Esophagus squamous epithelium (tissue), 5 donors: Measurements from ENCODE around the gene FBP1. TPM values are rescaled to one million over a fixed set of nuclear protein-coding genes. Genes with fewer than 3 reads are reported as not detected.
A peak's percentile ranks its signal among the peaks of the same experiment; 100 is the strongest.

ENCODE experiments used
- DNase-seq: peaks from one replicate; lab custom pipeline; 2025; lab: John Stamatoyannopoulos, UW
- H3K27ac ChIP-seq, 4 donors: fragments of 200-600 bp; sonication (generic); one replicate each; pipeline ENCODE4 v1.5.1; 2016 to 2019; ENCODE audit warnings: mild to moderate bottlenecking in 1 of 4
- H3K27me3 ChIP-seq, 4 donors: fragments of 200-600 bp; sonication (generic); 1 replicate in 3 of 4; 2 replicates in 1 of 4; pipeline versions ENCODE4 v1.5.1 to v1.6.0; 2017 to 2021; ENCODE audit warnings: antibody characterized with exemption in 1 of 4
- H3K36me3 ChIP-seq, 3 donors: fragments of 200-600 bp; sonication (generic); one replicate each; pipeline ENCODE4 v1.5.1; 2016 to 2019
- H3K4me1 ChIP-seq, 3 donors: fragments of 200-600 bp; sonication (generic); one replicate each; pipeline ENCODE4 v1.5.1; 2017 to 2019
- H3K4me3 ChIP-seq, 4 donors: fragments of 200-600 bp; sonication (generic); 1 replicate in 3 of 4; 2 replicates in 1 of 4; pipeline ENCODE4 v1.5.1; 2016 to 2019; ENCODE audit warnings: mild to moderate bottlenecking in 2 of 4, moderate library complexity in 1 of 4
- H3K9me3 ChIP-seq, 3 donors: fragments of 200-600 bp; sonication (generic); one replicate each; pipeline ENCODE4 v1.5.1; 2016 to 2019
- POLR2A ChIP-seq, 4 donors: fragments of 450-650 bp; IDR thresholded peaks; one replicate each; pipeline ENCODE4 v1.6.1; 2017; ENCODE audit warnings: antibody characterized with exemption in 4 of 4, mild to moderate bottlenecking in 4 of 4, moderate library complexity in 3 of 4
- WGBS, 2 donors: methylation state at CpG; one replicate each; pipeline ENCODE4 v1.1.5; 2018; 5-methylcytosine and 5-hydroxymethylcytosine counted together
- intact Hi-C: fragments of 100-400 bp; cut with DNase I; formaldehyde crosslinking; loops from one replicate; pipeline ENCODE4 v1.15.0; 2022
- total RNA-seq, 4 donors: library from RNA; depleted of rRNA; stranded (reverse); fragments of >200 nt; gene quantifications; one replicate each; pipeline ENCODE4 v1.1.0, GENCODE V29; 2016
- TF ChIP-seq, protein P1 (sequence below), 6 experiments: fragments of 450-650 bp in 4 of 6; fragments of 200-600 bp in 2 of 6; sonication (generic) in 2 of 6; IDR thresholded peaks; one replicate each; pipeline ENCODE4 v1.5.1; 2016 to 2019; ENCODE audit warnings: antibody characterized with exemption in 6 of 6, mild to moderate bottlenecking in 4 of 6, moderate library complexity in 4 of 6
- donor health status: DM: yes; HTN: yes; CAD: no.

Gene FBP1
- 1 to 10 TPM in 2 of 4 donors, under 1 TPM in 1, not detected in 1; 0.19 to 3.0 (median 1.7) TPM for total RNA-seq

DNA sequence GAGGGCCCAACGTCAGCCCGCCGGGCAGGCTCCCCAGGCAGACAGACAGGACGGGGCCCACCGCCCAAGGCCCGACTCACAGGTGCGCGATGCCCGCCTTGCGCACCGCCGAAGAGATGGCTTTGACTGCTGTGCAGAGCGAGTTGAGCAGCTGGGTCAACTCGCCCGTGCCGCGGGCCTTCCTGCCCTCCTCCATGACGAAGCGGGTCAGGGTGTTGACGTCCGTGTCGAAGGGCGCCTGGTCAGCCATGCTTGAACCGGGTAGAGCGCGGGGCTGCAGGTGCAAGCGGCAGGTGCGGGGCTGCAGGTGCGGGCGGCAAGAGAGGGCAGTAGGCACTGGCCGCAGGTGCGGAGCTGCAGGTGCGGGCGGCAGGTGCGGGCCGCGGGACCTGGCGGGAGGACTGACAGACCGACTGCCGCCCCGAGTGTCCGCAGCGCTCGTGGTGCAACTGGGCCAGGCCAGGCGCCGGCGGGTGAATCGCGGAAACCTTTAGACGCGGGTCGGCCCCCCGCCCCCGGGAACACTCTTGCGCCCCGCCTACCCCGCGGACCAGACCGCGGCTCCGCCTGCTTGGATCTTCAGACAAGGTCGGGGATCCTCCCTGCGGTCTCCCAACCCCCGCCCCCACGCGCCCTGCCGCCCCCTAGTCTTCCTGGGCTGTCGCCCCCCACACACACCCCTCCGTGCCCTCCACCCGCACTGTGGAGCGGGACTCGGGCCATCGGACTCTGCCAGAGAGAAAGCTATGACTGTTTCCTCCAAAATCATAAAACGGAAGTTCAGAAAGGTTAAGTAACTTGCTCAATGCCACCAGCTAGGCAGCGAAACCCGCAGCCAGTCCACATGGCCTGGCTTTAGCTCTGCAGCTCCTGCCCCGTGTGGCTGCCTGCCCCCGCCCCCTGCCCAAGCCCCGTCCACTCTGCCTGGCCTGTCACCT lies at the start of gene FBP1:
TSS of gene FBP1 (minus strand) at position 458 of the 938 bp plus-strand sequence. CDS start at position 250, 208 bp downstream.
- DNase-seq, result no peak
- Histone ChIP-seq H3K36me3 (no peaks in the 10 kb centered on the region), H3K4me3 (peak within 1 kb of the TSS; percentile 50 to 69 (median 58)), H3K4me1 (peaks cover 0 to 17% (median 6%) of the 10 kb centered on the region in 3 donors), H3K27me3 (peaks cover 0 to 26% (median 0%) of the 10 kb centered on the region in 4 donors), H3K9me3 (no peaks in the 10 kb centered on the region), H3K27ac (peak within 1 kb of the TSS in 3 of 4 donors; percentile 19 to 44 (median 42))
- WGBS, 2 donors, result 10% methylated on average over 30 of the region's 79 CpGs; no CpG with 5 or more reads in 1 of the 2 donors
- intact Hi-C loops, result no loop called here
- TF ChIP-seq, protein P1, sequence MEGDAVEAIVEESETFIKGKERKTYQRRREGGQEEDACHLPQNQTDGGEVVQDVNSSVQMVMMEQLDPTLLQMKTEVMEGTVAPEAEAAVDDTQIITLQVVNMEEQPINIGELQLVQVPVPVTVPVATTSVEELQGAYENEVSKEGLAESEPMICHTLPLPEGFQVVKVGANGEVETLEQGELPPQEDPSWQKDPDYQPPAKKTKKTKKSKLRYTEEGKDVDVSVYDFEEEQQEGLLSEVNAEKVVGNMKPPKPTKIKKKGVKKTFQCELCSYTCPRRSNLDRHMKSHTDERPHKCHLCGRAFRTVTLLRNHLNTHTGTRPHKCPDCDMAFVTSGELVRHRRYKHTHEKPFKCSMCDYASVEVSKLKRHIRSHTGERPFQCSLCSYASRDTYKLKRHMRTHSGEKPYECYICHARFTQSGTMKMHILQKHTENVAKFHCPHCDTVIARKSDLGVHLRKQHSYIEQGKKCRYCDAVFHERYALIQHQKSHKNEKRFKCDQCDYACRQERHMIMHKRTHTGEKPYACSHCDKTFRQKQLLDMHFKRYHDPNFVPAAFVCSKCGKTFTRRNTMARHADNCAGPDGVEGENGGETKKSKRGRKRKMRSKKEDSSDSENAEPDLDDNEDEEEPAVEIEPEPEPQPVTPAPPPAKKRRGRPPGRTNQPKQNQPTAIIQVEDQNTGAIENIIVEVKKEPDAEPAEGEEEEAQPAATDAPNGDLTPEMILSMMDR (IDR thresholded peaks at IDR 0.05), result no peak
- no peak for TF ChIP-seq POLR2A (IDR thresholded peaks at IDR 0.05)

DNA sequence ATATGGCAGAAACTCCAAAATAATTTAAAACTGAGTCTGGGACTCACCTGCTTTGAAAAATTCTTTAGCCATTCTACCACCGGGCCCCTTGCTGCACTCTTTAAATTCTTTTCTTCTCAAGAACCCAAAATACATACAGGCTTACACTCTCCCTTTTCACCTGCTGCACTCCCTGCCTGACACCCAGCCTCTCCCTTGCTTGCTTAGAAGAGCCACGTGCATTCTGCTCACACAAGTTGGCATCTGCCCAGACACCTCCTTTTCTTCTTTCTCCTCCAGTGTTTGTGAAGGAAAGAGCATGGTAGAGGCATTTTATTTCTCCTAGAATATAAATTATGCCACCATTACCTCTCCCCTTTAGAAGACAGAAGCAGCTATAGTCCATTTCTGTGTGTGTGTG lies 48.1 kb upstream of the FBP1 start:
- Histone ChIP-seq H3K27me3 (no peaks in the 10 kb centered on the region), H3K4me1 (no peaks in the 10 kb centered on the region), H3K9me3 (no peaks in the 10 kb centered on the region), H3K27ac (no peak overlapping the region), H3K36me3 (no peaks in the 10 kb centered on the region), H3K4me3 (no peak overlapping the region)
- 35 to 51% methylated on average over 2 of the region's 2 CpGs for WGBS, 2 donors
- intact Hi-C loops, result no loop called here
- no peak for TF ChIP-seq POLR2A (IDR thresholded peaks at IDR 0.05)
- TF ChIP-seq, protein P1 (IDR thresholded peaks at IDR 0.05), result no peak
- DNase-seq, result no peak

DNA sequence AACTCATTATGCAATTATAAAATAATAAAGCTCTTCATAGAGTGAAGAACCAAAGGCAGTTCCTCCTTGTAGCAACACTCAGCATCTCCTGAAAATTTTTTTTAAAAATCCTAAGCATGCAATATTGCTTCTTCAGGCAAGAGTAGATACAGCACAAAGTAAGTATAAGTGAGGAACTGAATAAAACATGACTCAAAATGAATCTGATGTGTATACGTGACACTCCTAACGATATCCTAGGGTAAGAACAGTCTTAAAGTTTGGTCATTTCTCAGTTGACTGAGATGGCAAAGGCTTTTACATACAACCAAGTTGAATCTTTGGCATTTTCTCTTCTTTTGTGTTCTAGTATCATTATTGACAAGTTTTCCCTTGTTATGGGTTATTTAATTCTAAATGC lies 46.0 kb upstream of the FBP1 start:
- DNase-seq, result no peak
- H3K4me1 ChIP-seq, result peaks cover 0 to 12% (median 4%) of the 10 kb centered on the region in 3 donors
- H3K27ac ChIP-seq, result no peak overlapping the region
- no peaks in the 10 kb centered on the region for H3K27me3 ChIP-seq
- 78 to 80% methylated on average over 2 of the region's 2 CpGs for WGBS, 2 donors
- H3K4me3 ChIP-seq, result no peak overlapping the region
- H3K36me3 ChIP-seq, result no peaks in the 10 kb centered on the region
- intact Hi-C loops, result no loop called here
- H3K9me3 ChIP-seq, result no peaks in the 10 kb centered on the region
- no peak for TF ChIP-seq POLR2A (IDR thresholded peaks at IDR 0.05)
- TF ChIP-seq, protein P1 (IDR thresholded peaks at IDR 0.05), result no peak

DNA sequence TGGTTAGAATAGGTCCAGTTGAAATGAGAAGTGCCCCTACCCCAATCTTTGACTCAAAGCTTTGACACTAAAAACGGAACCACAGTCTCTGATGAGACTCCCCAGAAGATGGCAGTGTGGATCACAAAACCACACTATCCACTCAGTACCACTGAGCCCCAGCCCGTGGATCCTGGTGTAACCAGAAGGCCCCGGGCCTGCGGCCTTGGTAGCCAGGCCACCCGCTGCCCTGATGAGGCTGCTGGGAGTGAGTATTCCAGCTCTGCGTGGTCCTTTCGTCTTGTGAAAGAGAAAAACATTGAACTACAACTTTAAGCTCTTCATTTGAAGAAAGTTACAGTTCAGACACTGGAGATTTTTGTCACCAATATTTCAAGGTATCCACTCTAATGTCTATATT lies 42.2 kb upstream of the FBP1 start:
- H3K36me3 ChIP-seq, result no peaks in the 10 kb centered on the region
- intact Hi-C loops, result no loop called here
- peak; percentile 8 for DNase-seq
- H3K9me3 ChIP-seq, result no peaks in the 10 kb centered on the region
- TF ChIP-seq, protein P1 (IDR thresholded peaks at IDR 0.05), result peak; percentile 58 to 84 (median 71)
- TF ChIP-seq POLR2A (IDR thresholded peaks at IDR 0.05), result no peak
- H3K27ac ChIP-seq, result peak overlapping the region in 2 of 4 donors; percentile 36 to 45
- H3K4me3 ChIP-seq, result no peak overlapping the region
- H3K27me3 ChIP-seq, result no peaks in the 10 kb centered on the region
- WGBS, 2 donors, result 10% methylated on average over 7 of the region's 7 CpGs
- peaks cover 0 to 23% (median 4%) of the 10 kb centered on the region in 3 donors for H3K4me1 ChIP-seq

DNA sequence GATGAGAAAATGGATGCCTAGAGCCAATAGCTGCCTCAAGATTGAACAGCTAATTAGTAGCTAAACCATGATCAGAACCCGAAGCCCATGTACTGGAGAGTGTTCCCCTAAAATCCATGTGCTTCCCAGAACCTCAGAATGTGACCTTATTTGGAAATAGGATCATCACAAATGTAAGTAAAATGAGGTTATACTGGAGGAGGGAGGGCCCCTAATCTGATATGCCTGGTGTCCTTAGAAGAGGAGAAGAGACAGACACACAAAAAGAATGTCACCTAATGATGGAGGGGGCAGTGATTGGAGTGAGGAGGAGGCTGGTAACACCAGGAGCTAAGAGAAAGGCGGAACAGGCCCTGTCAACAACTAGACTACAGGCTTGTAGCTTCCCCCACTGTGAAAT lies 41.3 kb upstream of the FBP1 start:
- Histone ChIP-seq H3K27me3 (no peaks in the 10 kb centered on the region), H3K9me3 (no peaks in the 10 kb centered on the region), H3K4me1 (peaks cover 3 to 29% (median 5%) of the 10 kb centered on the region in 3 donors), H3K4me3 (no peak overlapping the region), H3K36me3 (no peaks in the 10 kb centered on the region), H3K27ac (no peak overlapping the region)
- DNase-seq, result no peak
- TF ChIP-seq POLR2A (IDR thresholded peaks at IDR 0.05), result no peak
- TF ChIP-seq, protein P1 (IDR thresholded peaks at IDR 0.05), result no peak
- intact Hi-C loops, result no loop called here
- WGBS, 2 donors, result 60 to 75% methylated on average over 2 of the region's 2 CpGs
